Transverse colon (tissue), 3 donors: ENCODE results near the gene JMJD1C.

Experiments used
- POLR2A ChIP-seq: fragments of 450-650 bp; IDR thresholded peaks from one replicate; pipeline ENCODE4 v1.6.1; 2016; ENCODE audit warnings: antibody characterized with exemption, mild to moderate bottlenecking, moderate library complexity
- TF ChIP-seq, protein P1 (sequence below), 5 experiments: fragments of 200-600 bp in 3 of 5; fragments of 450-650 bp in 2 of 5; sonication (generic) in 3 of 5; IDR thresholded peaks; 1 replicate in 2 of 5; 2 replicates in 3 of 5; pipeline ENCODE4 v1.5.1; 2016 to 2017; ENCODE audit warnings: antibody characterized with exemption in 5 of 5, inconsistent platforms in 3 of 5, mild to moderate bottlenecking in 2 of 5, moderate library complexity in 1 of 5

DNA sequence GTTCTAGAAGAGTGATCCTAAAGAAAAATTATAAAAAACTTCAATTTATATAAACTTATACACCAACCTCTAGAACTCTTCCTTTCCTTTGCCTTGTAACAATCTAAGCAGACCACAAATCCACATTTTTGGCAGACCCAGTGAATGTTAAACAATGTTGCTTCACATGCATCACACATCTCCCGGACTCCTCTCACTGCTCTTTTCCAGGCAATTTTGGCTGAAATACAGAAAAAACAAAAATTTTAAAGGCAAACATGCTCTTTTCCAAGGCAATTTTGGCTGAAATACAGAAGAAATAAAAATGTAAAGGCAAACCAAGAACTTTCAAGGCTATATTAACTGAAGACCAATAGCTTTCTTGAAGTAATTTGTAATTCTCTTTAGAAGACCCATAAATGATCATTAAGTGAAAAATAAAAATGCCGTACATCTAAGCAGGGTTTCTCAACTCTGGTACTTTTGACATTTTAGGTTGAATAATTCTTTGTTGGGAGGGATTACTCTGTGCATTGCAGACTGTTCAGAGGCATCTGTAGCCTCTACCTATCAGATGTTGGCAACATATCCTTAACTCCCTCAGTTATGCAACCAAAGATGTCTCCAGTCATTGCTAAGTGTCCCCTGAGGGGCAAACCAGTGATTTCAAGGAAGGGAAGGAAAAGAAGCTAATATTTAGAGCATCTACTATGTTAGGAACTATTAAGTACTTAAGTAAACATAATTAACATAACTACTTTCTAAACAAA is 268.3 kb downstream of the JMJD1C start:
- TF ChIP-seq, protein P1, sequence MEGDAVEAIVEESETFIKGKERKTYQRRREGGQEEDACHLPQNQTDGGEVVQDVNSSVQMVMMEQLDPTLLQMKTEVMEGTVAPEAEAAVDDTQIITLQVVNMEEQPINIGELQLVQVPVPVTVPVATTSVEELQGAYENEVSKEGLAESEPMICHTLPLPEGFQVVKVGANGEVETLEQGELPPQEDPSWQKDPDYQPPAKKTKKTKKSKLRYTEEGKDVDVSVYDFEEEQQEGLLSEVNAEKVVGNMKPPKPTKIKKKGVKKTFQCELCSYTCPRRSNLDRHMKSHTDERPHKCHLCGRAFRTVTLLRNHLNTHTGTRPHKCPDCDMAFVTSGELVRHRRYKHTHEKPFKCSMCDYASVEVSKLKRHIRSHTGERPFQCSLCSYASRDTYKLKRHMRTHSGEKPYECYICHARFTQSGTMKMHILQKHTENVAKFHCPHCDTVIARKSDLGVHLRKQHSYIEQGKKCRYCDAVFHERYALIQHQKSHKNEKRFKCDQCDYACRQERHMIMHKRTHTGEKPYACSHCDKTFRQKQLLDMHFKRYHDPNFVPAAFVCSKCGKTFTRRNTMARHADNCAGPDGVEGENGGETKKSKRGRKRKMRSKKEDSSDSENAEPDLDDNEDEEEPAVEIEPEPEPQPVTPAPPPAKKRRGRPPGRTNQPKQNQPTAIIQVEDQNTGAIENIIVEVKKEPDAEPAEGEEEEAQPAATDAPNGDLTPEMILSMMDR (IDR thresholded peaks at IDR 0.05): no peak
- TF ChIP-seq POLR2A: no peak
